ENCODE results near the gene SHROOM3.

DNA sequence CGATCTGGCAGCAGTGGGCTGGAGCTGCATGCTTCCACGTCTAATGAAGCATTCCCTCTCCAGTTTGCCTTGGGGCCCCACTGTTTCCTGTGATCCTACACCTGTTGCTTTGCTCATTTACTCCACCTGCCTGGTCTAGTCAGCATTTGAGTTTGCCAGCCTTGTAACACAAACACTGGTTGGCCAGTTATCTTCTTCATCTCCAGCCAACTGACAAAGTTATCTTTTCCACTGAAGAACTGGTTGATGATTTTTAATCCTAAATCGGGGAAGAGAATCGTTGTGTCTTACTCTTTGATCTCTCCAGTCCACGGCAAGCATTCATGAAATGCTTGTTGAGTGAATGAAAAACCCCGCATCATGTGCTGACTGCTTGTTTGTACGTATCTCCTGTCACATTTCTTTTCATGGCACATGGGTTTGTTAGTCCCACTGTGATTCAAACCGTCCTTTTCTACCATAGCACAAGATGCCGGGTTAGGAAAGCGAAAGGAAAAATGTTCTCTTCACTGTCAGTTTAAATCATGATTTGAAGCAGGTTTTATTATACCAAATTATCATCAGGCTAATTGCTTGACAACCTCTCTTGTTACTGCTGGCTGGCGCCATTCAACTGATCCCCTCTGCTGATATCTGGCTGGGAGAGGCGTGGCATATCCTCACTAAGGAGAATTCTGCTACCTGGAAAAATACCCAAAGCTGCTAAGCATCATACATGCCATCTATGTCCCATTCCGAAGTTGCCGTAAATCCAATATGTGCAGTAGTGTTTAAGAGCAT lies 144.8 kb downstream of the SHROOM3 start:
- TF ChIP-seq POLR2A (IDR thresholded peaks at IDR 0.05; ENCODE audit: extremely low read depth, insufficient read length), result no peak
- TF ChIP-seq CTCF (IDR thresholded peaks at IDR 0.05; ENCODE audit: low read depth, low read length), result no peak

Measured in NB4 (cell line).